HUES64 (cell line): Measurements from ENCODE around the gene SHB.
"Not testable (repeated sequence)": the region's sequence is repeated elsewhere in the genome, so short reads cannot be mapped to it uniquely, and the experiment has no call there.

Experiments used
- H3K27ac ChIP-seq: 2 replicates; pipeline ENCODE4 v1.7.0; 2013; ENCODE audit warnings: low read depth, low read length, inconsistent platforms
- H3K27me3 ChIP-seq: 2 replicates; pipeline ENCODE4 v1.6.1; 2013; ENCODE audit warnings: mild to moderate bottlenecking, low read length; ENCODE audit not compliant: insufficient read depth
- H3K36me3 ChIP-seq: 2 replicates; pipeline ENCODE4 v1.6.1; 2013; ENCODE audit warnings: mild to moderate bottlenecking, low read length; ENCODE audit not compliant: insufficient read depth
- H3K4me1 ChIP-seq: 2 replicates; pipeline ENCODE4 v1.6.1; 2013; ENCODE audit warnings: mild to moderate bottlenecking, low read length, moderate library complexity; ENCODE audit not compliant: insufficient read depth
- H3K4me3 ChIP-seq: 2 replicates; pipeline ENCODE4 v1.5.1; 2013; ENCODE audit warnings: mild to moderate bottlenecking, low read length, moderate library complexity
- H3K9ac ChIP-seq: 2 replicates; pipeline ENCODE4 v1.6.1; 2013; ENCODE audit warnings: mild to moderate bottlenecking, low read depth, low read length
- H3K9me3 ChIP-seq: 2 replicates; pipeline ENCODE4 v1.6.1; 2013; ENCODE audit warnings: low read depth, low read length; ENCODE audit not compliant: insufficient read depth
- WGBS: fragments of 150-250, 120-280 bp; methylation state at CpG from one replicate; pipeline ENCODE4 v1.1.7; 2013; ENCODE audit warnings: missing lambda C conversion rate; 5-methylcytosine and 5-hydroxymethylcytosine counted together

SHB gene

DNA sequence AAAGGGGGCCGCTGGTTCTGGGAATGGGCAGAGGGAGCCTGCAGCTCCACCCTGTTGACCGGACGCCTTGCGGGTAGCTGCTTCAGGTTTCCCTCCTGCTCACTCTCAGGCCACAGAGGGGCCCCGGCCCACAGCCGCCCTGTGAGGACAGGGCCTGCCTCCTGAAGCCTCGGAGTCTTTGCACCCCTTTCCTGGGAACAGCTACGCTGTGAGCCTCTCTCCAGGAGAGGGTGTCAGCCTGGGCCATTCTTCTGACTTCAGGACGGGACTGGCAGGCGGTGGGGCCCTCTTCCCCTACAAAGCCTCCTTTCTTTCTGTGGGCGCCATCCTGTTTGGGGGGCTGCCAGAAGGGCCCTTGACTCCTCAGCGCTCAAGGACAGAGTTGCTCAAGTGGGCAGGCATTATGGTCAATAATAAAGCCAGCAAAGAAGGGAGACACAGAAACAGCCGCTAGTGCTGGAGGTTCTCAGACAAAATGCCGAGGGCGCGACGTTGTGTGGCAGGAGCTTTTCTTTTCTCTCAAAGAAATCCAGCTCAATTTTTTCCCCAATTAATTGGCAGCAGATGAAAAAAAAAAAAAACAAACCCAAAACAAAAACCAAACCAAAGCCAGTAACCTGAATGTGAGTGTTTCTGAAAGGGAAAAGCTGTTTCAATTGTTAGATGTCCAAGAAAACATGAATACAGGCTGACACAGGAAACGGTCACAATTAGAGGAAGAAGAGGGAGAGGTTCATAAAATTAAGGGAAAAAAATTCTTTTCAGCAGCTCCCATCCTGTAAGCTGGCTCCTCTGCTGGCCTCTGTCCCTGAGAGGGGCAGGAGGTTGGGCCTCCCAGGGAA is 152.3 kb downstream of the SHB start:
- Histone ChIP-seq H3K27ac (no peak overlapping the region), H3K4me1 (peaks cover 11% of the 10 kb centered on the region; the same call in 1 of the 2 replicates), H3K27me3 (no peaks in the 10 kb centered on the region), H3K9me3 (no peaks in the 10 kb centered on the region), H3K36me3 (no peaks in the 10 kb centered on the region), H3K4me3 (no peak overlapping the region), H3K9ac (no peak overlapping the region)
- 95% methylated on average over 18 of the region's 18 CpGs for WGBS

DNA sequence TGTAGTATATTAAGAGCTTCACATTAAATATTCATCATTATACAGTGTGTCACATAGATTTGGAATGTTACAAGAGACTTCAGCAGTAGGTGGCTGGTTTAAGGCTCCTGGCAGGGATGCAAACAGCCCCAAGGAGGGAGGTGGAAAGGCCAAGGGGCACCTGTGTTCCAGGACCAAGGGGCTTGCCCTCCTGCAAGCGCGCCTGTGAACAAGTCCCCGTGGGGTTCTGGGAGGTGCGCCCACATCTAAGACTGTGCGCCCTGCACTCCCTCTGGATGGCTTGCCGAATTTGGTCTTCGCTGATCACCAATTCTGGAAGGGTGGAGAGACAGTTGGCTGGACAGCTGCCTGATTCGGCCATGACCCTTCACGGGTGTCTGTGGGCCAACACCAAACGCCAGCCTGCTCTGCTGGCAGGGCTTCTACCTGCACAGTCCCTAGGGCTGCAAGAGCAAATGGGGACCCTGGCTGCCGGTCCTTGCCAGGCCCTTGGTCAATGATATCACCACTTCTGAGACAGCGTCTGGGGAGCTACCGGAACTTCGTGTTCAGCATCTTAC is 153.0 kb downstream of the SHB start:
- H3K9ac ChIP-seq, result no peak overlapping the region
- H3K36me3 ChIP-seq, result no peaks in the 10 kb centered on the region
- no peaks in the 10 kb centered on the region for H3K9me3 ChIP-seq
- peaks cover 8% of the 10 kb centered on the region; the same call in 1 of the 2 replicates for H3K4me1 ChIP-seq
- H3K4me3 ChIP-seq, result no peak overlapping the region
- H3K27ac ChIP-seq, result no peak overlapping the region
- WGBS, result 93% methylated on average over 14 of the region's 14 CpGs
- no peaks in the 10 kb centered on the region for H3K27me3 ChIP-seq

DNA sequence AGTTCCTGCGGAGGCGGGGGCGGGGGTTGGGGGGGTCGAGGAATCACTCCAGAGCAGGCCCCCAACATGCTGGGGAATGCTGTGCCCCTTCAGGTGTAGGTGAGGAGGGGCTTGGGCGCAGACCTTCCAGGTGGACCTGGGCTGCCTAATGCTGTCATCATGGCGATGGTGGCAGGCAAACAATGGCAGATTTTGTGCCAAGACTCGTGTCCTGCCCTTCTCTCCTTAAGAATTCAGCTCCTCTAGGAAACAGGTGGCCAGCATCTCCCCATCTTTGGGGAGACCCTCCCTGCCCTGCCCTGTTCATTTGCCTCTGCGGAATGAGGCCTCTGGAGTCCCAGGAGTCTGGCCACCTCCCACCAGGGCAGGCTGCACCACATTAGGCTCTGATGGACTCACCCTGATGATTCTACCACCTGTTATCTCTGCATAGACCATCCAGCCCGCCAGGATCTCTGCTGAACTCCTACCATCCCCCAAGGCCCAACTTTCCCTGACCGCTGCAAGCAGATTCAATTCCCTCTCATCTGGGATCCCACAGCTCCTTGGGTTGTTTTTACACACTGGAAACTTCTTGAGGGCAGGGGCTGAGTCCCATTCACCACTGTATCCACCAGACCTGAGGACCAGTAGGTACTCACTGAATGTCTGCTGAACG is 154.2 kb downstream of the SHB start:
- H3K9ac ChIP-seq, result no peak overlapping the region
- no peak overlapping the region for H3K27ac ChIP-seq
- peaks cover 2% of the 10 kb centered on the region; the same call in 1 of the 2 replicates for H3K4me1 ChIP-seq
- 86% methylated on average over 11 of the region's 11 CpGs for WGBS
- no peaks in the 10 kb centered on the region for H3K27me3 ChIP-seq
- H3K9me3 ChIP-seq, result no peaks in the 10 kb centered on the region
- H3K36me3 ChIP-seq, result no peaks in the 10 kb centered on the region
- no peak overlapping the region for H3K4me3 ChIP-seq

DNA sequence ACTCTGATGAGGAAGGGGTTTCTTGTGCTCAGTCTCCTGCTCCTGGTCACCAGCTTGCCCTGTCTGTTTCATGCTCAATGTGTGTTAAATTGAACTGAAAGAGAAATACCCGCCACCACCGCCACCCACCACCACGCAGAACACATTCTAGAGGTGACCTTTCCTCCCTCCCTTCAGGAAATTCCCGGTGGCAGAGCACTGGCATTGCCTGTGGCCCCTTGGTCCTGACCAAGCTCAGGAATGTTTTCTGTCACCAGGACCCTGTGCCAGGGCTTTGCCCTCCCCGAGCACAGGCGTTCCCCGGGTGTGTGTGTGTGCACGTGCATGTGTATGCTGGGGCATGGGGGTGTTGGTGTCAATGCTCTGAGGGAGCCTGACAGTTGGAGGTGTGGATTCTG is 154.9 kb downstream of the SHB start:
- H3K4me1 ChIP-seq, result no peaks in the 10 kb centered on the region; the same call in 1 of the 2 replicates
- no peaks in the 10 kb centered on the region for H3K9me3 ChIP-seq
- H3K9ac ChIP-seq, result no peak overlapping the region
- no peak overlapping the region for H3K27ac ChIP-seq
- H3K27me3 ChIP-seq, result no peaks in the 10 kb centered on the region
- H3K36me3 ChIP-seq, result no peaks in the 10 kb centered on the region
- H3K4me3 ChIP-seq, result no peak overlapping the region
- WGBS, result 90% methylated on average over 8 of the region's 8 CpGs

DNA sequence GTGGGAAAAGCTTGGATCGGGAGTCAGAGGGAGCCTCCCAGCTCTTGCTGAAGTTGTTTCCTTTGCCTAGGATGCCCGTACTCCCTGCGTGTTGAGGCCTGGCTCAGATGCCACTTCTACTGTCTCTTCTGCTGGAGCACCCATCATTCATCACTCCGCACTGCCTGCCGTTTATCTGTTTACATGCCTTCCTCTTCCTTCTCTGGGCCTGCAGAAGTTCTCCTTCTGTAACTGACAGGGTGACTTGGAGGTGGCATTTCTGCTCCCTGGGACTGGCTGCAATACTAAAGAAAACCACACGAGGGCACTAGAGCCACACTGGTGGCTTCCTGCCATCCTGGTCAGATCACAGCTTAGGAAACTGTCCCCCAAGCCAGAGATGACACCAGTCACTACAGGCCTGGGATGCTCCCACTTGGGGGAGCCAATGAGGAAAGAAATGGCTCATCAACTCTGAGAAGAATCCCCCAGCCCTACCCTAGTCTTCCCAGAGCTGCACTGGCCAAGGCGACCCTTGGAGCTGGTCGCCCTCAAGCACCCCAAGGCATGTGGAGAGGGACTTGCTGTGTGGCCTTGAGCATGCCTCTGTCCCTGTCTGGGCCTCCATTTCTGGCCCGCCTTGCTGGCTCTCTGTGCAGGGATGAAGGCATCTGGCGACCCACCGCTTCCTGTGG is 155.4 kb downstream of the SHB start:
- Histone ChIP-seq H3K9me3 (no peaks in the 10 kb centered on the region), H3K27me3 (no peaks in the 10 kb centered on the region), H3K4me3 (no peak overlapping the region), H3K4me1 (no peaks in the 10 kb centered on the region; the same call in 1 of the 2 replicates), H3K27ac (no peak overlapping the region), H3K9ac (no peak overlapping the region), H3K36me3 (no peaks in the 10 kb centered on the region)
- 69% methylated on average over 11 of the region's 11 CpGs for WGBS

DNA sequence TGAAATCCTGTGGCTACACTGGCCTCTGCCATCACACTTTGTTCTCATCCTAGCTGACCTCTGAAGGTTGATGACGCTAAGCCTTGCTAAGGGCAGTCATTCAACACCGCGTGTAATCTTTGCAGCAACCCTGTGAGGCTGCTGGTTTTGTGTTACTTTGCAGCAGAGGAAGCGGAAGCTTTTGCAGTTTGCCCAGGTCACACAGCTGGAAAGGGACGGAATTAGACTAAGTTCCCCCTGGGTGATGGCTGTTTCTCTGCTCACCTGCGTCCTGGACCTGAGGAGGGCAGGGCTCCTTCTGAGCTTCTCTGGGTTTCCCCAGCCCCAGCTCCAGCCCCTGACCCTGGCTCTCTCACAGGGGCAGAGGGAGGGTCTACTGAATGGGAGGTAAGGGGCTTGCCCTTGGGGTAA is 157.8 kb downstream of the SHB start:
- no peaks in the 10 kb centered on the region for H3K9me3 ChIP-seq
- no peaks in the 10 kb centered on the region for H3K36me3 ChIP-seq
- no peak overlapping the region for H3K9ac ChIP-seq
- no peaks in the 10 kb centered on the region for H3K27me3 ChIP-seq
- 83% methylated on average over 6 of the region's 6 CpGs for WGBS
- H3K4me1 ChIP-seq, result no peaks in the 10 kb centered on the region; the same call in 1 of the 2 replicates
- H3K4me3 ChIP-seq, result no peak overlapping the region
- H3K27ac ChIP-seq, result no peak overlapping the region

DNA sequence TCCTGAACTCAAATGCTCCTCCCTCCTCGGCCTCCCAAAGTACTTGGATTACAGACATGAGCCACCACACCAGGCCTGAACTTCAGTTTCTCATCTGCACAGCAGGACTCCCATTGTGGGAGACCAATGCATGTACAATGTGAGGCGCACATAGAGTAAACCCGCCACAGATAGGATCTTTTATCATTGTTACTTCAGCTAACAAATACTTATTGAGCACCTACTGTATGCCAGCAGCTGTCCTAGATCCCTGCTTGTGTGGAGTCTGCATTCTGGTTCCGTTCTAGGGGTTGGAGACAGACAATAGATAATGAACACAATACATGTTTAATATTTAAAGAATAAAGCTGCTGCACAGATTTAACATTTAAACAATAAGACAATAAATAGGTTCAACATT is 158.8 kb downstream of the SHB start:
- H3K4me3 ChIP-seq, result no peak overlapping the region
- 96% methylated on average over 4 of the region's 4 CpGs for WGBS
- no peaks in the 10 kb centered on the region for H3K36me3 ChIP-seq
- H3K27ac ChIP-seq, result no peak overlapping the region
- no peaks in the 10 kb centered on the region for H3K27me3 ChIP-seq
- H3K9me3 ChIP-seq, result no peaks in the 10 kb centered on the region
- H3K9ac ChIP-seq, result no peak overlapping the region
- H3K4me1 ChIP-seq, result peaks cover 2% of the 10 kb centered on the region; the same call in 1 of the 2 replicates

DNA sequence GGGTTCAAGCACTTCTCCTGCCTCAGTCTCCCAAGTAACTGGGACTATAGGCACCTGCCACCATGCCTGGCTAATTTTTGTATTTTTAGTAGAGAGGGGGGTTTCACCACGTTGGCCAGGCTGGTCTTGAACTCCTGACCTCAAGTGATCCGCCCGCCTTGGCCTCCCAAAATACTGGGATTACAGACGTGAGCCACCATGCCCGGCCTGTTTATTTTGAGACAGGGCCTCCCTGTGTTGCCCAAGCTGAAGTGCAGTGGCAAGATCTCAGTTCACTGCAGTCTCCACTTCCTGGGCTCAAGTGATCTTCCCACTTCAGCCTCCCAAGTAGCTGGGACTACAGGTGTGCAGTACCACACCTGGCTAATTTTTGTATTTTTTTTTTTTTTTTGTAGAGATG is 159.2 kb downstream of the SHB start:
- not testable (repeated sequence) for H3K27me3 ChIP-seq, H3K4me1 ChIP-seq, H3K9ac ChIP-seq, H3K4me3 ChIP-seq, H3K27ac ChIP-seq, H3K9me3 ChIP-seq, H3K36me3 ChIP-seq
- 94% methylated on average over 5 of the region's 5 CpGs for WGBS

DNA sequence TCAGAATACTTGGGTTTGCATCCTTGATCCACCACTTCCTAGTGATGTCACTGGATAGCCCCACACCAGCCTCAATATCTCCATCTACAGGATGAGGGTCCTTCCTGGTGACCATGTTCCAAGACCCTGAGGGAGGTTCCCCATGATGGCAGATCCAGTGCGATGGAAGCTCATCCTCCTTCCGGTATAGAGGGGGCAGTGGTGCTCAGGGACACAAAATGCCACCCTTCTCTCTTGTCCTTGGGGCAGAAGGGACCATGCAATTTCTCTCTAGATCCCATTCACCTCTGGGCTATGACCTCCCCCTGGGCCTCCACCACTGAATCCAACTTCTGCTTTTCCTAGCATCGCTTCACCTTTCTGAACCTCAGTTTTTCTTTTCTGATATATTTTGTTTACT is 159.7 kb downstream of the SHB start:
- no peaks in the 10 kb centered on the region for H3K9me3 ChIP-seq
- 96% methylated on average over 2 of the region's 3 CpGs for WGBS
- H3K27ac ChIP-seq, result no peak overlapping the region
- peaks cover 4% of the 10 kb centered on the region; the same call in 1 of the 2 replicates for H3K27me3 ChIP-seq
- peaks cover 11% of the 10 kb centered on the region; the same call in 1 of the 2 replicates for H3K4me1 ChIP-seq
- H3K36me3 ChIP-seq, result no peaks in the 10 kb centered on the region
- no peak overlapping the region for H3K4me3 ChIP-seq
- no peak overlapping the region for H3K9ac ChIP-seq

DNA sequence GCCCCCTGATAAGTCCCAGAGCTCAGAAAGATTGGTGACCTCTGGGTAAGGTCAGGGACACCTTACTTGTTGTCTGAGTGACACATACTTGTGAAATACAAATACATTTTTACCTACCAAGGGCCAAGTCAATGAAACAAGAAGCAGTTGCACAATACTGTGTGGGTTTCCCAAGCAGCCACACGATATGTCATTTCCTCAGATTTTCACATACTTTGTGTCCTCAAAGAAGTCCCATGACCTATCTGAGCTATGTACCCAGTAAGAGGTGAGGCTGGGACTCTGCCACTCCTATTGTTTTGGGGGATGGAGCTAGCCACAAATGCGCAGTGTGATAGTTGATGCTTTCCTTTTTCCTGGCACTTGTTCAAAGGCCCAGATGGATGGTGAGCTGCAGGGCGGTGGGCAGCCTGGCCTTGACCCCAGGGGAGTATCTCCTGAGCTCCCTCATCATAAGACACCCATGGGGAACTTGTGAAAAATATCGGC is 160.3 kb downstream of the SHB start:
- Histone ChIP-seq H3K9ac (no peak overlapping the region), H3K27ac (no peak overlapping the region), H3K36me3 (no peaks in the 10 kb centered on the region), H3K4me1 (0 out of 2 replicates have a peak, but pooled peaks cover 11% of the 10 kb centered on the region), H3K9me3 (no peaks in the 10 kb centered on the region), H3K4me3 (no peak overlapping the region), H3K27me3 (peaks cover 4% of the 10 kb centered on the region; the same call in 1 of the 2 replicates)
- 91% methylated on average over 4 of the region's 4 CpGs for WGBS
